Activated CD8-positive, alpha-beta memory T cell treated with anti-CD3 and anti-CD28 coated beads, Interleukin-2, amount 50 U/mL, for 24 hours (primary cell): ENCODE data around the gene MAMDC2.

Experiments
- DNase-seq: peaks from one replicate; pipeline ENCODE4 v3.0.0-alpha.2; 2020; ENCODE audit errors: extremely low read depth

The MAMDC2 gene

DNA sequence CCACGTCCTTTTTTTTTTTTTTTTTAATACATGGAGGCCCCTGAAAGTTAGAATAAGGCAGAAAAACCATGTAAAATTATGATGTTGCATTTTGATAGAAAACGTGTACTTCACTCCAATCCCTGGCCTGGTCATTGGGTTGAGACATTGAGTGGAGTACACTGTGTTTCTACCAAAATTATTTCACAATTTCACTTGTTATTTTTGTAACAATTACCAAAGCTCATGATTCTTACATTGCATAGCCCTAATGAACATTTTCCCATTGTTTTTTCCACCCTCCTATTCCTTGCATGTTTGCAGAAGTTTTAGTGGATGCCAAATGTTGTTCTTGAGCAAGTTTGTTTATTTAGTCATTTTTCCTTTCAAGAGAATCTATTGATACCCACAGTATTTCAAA, 21.9 kb downstream of the MAMDC2 start:
- no peak for DNase-seq

DNA sequence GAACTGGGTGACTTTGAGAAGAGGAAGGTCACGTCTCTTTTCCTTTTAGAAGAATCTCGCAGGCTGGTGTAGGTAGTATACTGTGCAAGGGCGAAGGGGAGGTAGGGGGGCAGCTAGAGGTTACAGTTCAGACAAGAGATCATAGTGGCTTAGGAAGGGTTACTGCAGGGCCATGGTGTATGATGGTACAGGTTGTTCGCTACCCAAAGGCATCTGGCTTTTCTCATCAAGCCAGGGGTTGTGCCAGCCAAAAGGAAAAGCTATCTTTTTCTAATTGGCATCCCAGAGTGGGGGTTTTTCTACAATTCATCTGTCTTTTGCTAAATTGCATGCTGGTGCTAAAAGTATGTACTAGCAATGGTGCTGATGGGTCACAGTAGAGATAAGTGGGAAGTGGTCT, 22.8 kb downstream of the MAMDC2 start:
- no peak for DNase-seq

DNA sequence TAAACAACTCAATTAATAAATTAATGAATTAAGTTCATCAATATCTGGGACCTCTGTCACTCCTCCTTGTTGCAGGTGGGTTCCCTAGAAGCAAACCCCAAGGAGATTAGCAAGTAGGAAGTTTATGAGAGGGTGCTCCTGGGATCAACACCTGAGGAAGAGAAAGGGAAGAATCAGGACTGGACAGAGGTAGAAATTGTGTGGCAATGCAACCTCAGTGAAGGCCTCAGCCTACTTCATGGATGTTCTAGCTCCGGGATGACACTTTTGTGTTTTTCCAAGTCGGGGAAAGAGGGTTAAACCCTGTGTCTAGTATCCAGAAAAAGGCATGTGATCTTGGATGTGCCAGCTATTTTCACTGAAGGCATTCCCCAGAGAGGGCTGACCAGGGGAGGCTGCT, 23.2 kb downstream of the MAMDC2 start:
- DNase-seq: no peak

DNA sequence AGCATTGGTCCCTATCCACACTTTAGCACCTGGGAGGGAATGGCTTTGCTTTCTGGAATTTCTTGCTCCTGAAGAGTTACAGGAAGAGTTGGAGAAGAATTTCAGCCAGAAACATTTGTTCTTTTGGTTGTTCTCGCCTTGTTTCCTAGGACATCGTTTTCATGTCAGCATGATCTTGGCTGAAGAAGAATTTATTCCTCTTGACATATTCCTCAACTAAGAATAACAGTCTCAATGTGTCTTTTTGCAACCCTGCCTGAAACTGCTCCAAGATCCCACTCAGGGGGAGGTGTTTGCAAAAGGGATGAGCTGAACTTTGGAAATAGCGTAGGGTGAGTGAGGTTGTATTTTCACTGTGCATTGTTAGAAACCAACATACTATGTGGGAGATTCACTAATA, 26.1 kb downstream of the MAMDC2 start:
- DNase-seq: no peak

DNA sequence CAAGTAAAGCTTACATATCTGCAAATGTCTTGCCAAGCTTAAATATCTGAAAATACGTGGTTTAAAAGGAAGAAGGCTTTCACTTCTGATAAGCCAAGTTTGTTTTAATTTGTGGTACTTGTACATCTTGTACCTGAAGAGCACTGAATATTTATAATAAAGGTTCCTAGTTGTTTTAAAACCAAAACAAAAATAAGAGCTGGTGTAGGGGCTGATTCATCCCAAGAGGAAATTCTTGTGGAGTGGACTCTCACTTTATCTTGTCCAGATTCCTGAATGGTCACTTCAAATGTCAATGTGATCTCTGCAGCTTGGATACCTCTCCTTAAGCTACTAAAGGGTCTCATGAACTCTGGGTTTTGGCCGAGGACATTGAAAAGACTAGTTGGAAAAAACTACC, 29.5 kb downstream of the MAMDC2 start:
- DNase-seq: no peak

DNA sequence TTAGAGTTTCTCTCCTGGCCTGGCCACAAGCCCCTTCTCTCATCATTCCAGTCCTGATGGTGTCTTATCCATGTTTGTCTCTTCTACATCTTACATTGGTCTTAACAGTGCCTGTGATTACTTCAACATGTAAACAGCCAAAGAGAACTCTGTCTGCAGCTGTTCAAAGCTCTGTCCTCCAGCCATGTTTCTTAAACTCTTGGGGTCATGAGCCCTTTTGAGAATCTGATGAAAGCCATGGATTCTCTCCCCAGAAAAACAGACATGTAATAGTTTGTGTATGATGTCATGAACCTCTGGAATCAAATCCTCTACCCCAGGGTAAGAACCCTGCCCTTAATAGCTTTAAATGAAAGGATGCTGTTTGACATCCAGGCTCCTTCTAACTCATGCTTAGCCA, 30.1 kb downstream of the MAMDC2 start:
- DNase-seq: no peak

DNA sequence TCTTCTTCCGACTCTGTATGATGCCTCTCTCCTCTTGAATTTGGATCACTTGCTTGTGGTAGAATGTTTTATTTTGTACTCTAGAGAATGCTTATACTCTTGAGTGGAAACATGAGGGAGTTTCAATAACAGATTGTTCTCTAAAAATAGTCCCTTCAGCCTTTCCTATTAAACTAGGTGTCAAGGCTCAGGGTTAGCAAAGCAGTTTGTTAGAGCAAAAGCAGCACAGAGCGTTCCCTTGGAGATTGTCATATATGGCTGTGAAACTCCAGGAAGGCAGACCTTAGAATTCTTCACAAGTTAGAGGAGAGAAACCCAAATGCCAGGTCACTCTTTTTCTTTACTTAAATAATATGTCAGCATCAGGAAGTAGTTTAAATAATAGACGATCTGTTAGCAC, 33.0 kb downstream of the MAMDC2 start:
- DNase-seq: no peak

DNA sequence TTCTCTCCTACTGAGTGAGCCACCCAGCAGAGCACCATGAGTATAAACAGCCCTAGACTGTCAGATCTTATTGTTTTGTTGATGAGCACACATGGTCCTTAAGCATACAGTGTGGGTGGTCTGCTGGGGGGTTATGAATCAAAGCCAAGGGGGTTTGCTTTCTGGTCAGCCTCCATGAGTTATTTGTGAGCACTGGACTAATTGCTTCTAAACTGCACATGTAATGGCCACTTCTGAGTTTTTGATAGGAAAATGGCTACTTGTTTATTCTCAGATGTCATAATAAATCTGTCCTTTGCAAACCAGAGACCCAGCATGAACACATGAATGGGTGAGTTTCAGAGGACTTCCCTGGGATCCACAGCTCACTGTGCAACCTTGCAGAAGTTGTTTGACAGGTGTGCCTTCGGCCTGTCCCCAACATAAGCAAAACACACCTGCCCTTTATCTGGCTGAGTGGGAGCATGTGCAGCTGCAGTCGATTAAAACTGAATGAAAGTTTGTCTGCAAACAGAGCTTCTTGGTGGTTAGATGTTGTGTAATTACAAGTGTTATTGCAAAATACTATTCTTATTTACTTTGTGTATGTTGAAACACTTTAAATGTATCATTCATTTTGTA, 35.9 kb downstream of the MAMDC2 start:
- no peak for DNase-seq

DNA sequence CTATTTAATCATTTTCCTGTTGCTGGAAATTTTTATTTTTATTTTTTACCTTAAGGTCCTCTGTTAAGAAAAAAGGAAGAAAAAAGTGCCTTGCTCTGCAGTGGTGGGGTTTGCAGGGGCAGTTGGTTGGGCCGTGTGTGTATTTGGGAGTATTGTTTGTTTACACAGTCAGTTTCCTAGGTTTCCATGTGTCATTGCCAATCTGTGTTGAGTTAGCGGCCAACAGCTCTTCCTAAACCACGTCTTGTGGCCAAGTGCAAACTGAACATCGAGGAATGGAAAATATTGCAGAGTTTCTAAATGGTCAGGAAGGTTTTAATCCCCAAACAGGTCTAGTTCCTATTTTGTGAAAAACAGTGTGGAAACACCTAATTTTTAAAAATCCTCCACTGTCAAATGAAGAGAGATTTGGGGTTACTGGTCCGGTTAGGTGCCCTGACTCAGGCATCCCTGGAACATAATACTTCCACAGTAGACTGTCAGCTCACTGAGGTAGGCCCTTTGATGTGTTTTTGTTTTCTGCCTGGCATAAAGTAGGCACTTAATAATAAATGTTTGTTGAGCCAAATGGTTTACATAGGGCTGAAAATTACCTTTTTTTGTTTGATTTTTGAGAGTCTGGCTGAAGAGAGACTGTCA, 37.0 kb downstream of the MAMDC2 start:
- DNase-seq: no peak

DNA sequence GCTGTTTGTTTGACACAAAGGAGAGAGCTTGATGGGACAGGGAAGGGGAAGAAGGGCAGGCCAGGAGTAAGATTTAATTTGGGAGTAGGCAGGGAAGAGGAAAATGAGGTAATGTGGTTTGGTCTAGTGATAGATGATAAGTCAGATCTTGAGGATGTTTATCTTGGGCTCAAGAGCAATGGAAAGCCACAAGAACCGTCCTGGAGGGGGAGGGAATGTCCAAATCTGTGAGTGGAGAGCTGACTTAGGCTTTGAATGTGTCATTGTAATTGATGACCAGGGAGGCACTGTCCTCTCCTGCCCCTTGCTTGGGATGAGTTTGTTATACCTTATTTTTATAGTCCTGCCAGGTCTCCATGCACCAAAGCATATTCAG, 37.5 kb downstream of the MAMDC2 start:
- no peak for DNase-seq

DNA sequence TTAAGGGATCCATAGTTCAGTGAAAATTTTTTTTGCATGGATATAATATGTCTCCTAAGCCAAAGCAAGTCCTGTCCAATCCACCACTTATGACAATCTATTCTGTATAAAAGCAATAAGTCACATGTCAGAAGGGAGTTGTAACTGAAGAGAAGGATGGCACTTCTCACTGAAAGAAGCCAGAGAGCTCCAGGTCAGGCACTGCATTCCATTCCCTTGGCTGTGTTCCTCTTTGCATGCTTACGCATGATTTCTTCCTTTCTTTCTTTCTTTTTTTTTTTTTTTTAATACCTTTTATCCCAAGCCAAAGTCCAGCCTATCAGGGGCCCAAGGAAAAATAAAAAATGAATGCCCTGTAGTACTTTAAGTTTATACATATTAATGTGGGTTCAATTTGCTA, 39.8 kb downstream of the MAMDC2 start:
- no peak for DNase-seq

DNA sequence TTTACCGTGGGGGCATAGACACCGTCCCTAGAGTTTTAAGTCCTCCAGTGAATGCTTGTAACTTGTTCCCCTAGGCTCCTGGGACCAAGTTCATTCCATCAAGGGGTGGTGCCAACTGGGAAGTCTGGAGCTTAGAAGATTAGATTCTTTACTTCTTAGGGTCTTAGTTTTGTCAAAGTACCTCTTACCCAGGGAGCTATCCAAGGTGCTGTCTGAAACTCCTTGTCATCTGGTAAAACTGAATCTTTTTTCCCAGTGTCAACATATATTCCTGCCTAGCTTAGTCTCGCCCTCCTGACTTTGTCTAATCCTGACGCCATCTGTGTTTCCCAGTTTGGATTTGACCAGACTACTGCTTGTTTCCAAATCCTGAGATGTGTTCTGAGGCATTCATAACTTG, 41.6 kb downstream of the MAMDC2 start:
- no peak for DNase-seq

DNA sequence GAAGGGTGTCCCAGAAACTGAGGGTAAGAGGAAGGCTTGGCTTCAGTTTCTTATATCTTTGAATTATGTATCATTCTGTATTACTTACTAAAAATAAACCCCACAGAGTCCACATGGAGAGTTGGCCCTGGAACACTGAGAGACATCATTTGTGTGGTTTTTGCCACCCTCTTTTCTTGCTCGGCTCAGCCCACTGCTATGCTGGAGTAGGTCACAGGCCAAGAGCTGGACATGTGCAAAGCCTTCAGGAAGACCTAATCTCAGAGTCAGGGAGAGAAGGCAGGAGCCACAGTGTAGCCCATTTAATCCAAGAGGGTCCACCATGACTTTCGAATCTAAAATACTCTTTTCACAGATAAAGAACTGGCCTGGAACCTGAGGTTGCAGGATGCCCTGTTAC, 47.5 kb downstream of the MAMDC2 start:
- no peak for DNase-seq

DNA sequence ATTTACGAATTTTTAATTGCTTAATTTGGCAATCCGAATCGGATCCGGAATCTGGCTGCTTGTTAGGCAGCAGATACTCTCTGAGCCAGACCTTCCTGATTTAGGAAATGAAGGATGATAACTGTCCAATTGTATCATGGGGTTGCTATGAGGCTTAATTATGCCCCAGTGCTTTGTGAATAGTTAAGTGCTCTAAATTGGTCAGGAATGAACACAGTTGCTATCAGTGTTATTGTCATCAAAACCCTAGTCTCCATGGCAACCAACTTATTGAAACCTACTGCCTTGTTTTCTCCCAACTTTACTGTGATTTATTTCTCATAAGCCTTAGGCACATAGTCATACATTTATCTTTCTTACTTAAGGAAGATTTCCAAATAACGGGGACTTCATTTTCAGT, 47.9 kb downstream of the MAMDC2 start:
- DNase-seq: no peak

DNA sequence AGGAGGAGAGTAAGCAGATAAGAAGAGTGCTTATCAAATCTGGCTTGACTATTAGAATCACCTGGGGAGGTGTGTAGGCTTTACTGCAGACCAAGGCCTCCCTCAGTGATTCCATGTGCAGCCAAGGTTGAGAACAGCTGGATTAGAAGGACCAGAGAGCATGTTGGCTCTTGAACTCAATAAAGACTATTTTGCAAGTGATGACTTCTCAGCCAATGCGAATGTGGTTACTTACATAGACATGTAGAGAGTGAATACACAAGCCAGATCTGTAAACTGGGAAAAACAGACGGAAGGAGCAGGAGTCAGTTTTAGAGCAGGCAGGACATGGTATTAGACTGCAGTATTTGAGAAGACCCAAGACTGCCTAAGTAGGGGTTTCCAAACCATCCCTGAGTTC, 48.5 kb downstream of the MAMDC2 start:
- no peak for DNase-seq

DNA sequence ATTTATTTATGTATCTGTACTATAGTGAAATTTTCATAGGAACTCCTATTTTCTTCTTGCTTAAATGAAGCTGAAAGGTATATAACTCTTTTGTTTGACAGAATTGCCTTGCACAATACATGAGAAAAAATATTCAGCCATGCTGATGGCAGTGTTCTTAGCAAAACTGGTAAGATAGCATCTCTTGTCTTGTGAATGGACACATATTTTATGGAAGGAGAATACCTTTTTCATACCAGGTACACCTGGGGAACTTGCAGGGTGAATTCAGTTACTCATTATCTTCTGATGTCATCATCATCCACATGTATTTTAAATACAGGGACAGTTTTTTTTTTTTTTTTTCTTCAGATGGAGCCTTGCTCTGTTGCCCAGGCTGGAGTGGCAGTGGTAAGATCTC, 49.4 kb downstream of the MAMDC2 start:
- DNase-seq: no peak

DNA sequence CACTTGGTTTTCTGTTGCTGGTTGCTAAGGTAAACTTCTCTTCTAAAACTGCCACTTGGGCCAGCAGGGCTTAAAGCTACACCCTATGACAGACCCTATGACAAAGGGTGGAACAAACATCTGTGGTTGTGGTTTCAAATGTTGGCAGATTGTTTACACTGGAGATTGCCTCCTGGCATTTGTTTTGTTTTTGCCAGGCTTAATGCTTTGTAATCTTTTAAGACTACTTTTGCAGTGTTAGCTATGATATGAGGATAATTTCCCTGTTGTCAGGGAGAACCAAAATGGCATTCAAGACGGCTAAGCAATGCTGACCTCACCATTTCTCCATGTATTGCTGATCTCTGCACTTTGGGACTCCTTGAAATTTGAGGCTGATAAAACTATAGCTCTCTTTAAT, 50.3 kb downstream of the MAMDC2 start:
- DNase-seq: no peak

DNA sequence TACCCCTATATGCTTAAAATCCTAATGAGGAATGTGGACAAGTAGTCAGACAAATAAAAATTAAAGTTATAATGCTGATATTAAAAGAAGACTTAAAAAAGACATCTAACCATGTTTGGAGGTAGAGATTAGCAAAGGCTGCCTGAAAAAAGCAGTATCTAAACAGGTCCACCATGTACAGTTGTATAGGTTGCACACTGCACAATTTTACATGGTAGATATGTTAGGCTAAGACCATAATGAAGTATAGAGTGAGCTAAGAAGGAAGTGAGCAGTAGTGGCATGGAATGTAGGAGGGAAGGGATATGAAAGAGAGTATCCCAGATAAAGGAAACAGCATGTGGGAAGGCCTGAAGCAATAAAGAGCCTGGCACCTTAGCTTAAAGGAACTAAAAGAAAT, 51.1 kb downstream of the MAMDC2 start:
- DNase-seq: no peak

DNA sequence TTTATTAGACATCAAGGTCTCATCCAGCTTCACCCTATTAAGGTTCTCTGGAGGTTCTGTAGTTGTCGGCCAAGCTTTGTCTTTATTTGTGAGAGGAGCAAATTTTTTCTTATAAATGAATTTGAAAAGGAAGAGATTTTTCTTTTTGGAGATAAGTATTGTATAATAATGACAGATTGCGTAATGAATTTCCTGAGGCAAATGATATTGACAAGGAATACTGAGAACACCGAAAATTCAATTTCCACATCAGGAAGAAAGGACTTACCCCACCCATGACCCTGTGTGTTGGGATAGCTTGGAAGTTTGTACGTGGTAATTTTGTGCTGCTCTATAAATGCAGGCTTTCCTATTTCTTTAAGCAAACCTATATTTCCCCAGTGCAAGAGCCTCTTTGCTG, 53.5 kb downstream of the MAMDC2 start:
- no peak for DNase-seq

DNA sequence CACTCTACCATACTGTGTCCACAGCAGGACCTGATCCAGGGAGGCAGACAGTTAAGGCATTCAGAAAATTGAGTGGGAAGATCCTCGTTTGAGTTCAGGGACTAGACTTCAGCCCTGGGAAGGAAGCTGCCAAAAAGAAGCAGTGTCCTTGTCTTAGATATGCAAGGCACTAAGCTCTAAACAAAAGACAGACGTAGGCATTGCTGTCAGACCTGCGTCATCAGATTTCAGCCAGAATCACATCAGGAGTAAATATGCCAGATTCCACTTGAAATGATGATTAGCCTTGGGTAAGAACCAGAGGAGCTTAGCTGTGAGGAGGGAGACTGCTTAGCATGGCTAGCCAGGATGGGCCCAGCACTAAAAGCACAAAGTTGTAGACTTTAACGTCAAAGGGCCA, 56.7 kb downstream of the MAMDC2 start:
- DNase-seq: no peak

DNA sequence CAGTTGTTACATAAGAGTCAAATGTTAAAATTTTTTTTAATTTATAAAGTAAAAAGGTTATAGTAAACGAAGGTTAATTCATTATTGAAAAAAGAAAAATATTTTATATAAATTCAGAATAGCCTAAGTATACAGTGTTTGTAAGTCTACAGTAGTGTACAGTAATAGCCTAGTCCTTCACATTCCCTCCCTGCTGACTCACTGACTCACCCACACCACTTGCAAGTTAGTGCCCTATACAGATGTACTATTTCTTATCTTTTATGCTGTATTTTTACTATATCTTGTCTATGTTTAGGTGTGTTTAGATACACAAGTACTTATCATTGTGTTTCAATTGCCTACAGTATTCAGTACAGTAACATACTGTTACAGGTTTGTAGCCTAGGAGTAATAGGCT, 57.6 kb downstream of the MAMDC2 start:
- no peak for DNase-seq

DNA sequence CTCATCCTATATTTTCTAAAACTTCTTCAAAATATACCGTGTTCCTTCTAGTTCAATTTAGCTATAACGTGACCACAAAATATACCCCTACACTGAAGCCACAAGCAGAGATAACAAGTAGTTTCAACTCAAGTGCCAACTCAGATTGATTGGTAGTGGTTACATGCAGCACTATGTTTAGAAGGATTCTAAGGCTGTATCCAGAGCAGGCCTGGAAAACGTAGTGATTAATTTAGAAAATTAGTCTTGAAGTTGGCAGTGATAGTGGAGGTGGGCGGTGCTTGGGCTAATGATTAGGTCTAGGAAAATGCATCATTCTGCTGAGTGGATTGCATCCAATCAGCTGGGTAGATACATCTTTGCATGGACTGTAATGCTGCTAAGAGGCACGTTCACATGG, 61.5 kb downstream of the MAMDC2 start:
- DNase-seq: no peak

DNA sequence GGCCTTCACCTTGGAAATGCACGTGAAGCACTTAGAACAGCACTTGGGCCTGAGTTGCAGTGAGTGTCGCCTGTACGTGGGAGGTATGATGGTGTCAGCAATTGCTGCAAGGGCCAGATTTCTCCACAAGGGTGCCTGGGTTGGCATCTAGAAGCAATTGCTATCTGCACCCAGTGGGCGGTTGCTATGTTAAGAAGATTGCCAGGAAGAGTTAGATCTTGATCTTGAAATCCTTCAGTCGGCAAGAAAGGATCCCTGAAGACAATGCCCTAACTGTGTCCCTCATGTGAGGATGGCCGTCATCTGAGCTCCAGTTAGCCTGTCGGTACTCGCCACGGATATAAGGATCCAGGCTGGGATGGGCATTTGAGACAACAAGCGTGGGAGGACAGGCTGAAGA, 62.9 kb downstream of the MAMDC2 start:
- no peak for DNase-seq

DNA sequence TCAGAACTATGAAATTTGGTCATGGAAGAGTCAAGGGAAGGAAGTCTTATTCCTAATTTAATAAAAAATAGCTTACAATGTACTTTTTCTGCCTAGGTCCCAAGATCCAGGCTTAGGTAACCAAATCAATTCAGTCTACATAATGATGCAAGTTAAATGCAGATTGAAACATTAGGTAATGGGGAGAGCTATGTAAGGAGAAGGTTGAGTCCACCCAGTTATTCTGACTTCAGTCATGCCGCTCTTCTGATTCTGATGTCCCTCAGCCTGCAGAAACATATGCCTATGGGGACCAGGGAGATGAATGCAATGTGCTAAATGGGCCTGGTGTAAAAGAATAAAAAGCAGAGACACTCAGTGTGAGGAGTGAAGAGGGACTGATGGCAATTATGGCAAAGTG, 63.9 kb downstream of the MAMDC2 start:
- no peak for DNase-seq
